Stomach (tissue), 9 donors: Measurements from ENCODE around the gene PLA2G4B. TPM values are rescaled to one million over a fixed set of nuclear protein-coding genes. Genes with fewer than 3 reads are reported as not detected.

Experiments
- DNase-seq, 2 donors: peaks; one replicate each; pipeline versions ENCODE4 v3.0.0 to v3.0.0-alpha.2; 2013 to 2019
- H3K27ac ChIP-seq, 5 donors: fragments of 200-600 bp in 4 of 5; sonication (generic) in 4 of 5; one replicate each; pipeline ENCODE4 v1.5.1; 2013 to 2019; ENCODE audit warnings: mild to moderate bottlenecking in 1 of 5, moderate library complexity in 1 of 5
- H3K27me3 ChIP-seq, 3 donors: fragments of 200-600 bp; sonication (generic); one replicate each; pipeline ENCODE4 v1.5.1; 2017 to 2019; ENCODE audit warnings: mixed run types in 1 of 3
- H3K36me3 ChIP-seq, 4 donors: fragments of 200-600 bp; sonication (generic); 1 replicate in 3 of 4; 2 replicates in 1 of 4; pipeline ENCODE4 v1.5.1; 2016 to 2019
- H3K4me1 ChIP-seq, 4 donors: fragments of 200-600 bp; sonication (generic); one replicate each; pipeline ENCODE4 v1.5.1; 2016 to 2019
- H3K4me3 ChIP-seq, 4 donors: fragments of 200-600 bp; sonication (generic) in 3 of 4; one replicate each; pipeline ENCODE4 v1.5.1; 2016 to 2019; ENCODE audit warnings: mild to moderate bottlenecking in 1 of 4
- H3K9me3 ChIP-seq, 4 donors: fragments of 200-600 bp; sonication (generic); one replicate each; pipeline ENCODE4 v1.5.1; 2016 to 2019
- EP300 ChIP-seq: sonication (generic); formaldehyde crosslinking; IDR thresholded peaks from one replicate; pipeline ENCODE4 v1.6.1; 2017; ENCODE audit warnings: antibody characterized with exemption
- POLR2A ChIP-seq, 4 donors: fragments of 450-650 bp; IDR thresholded peaks; one replicate each; pipeline ENCODE4 v1.6.1; 2016; ENCODE audit warnings: antibody characterized with exemption in 4 of 4, control low read depth in 2 of 4, mild to moderate bottlenecking in 1 of 4, moderate library complexity in 1 of 4
- POLR2AphosphoS5 ChIP-seq, 3 donors: sonication (generic); formaldehyde crosslinking; IDR thresholded peaks; one replicate each; pipeline ENCODE4 v1.6.1; 2016; ENCODE audit warnings: antibody characterized with exemption in 3 of 3
- WGBS, 5 donors: extraction: QIAGEN DNeasy Blood & Tissue Kit in 3 of 5; methylation state at CpG; one replicate each; pipeline versions ENCODE4 v1.1.5 to v1.1.7; 2013 to 2018; 5-methylcytosine and 5-hydroxymethylcytosine counted together
- intact Hi-C: fragments of 100-400 bp; cut with DNase I; formaldehyde crosslinking; loops from one replicate; pipeline ENCODE4 v1.15.1; 2023; ENCODE audit warnings: low total_unique reads
- polyA plus RNA-seq, 3 donors: library from polyadenylated mRNA; stranded (reverse); fragments of 200-250 nt; gene quantifications; one replicate each; pipeline ENCODE4 v1.2.3, GENCODE V29; 2013
- total RNA-seq, 5 donors: library from RNA; depleted of rRNA; stranded (reverse); fragments of >200 nt; gene quantifications; one replicate each; pipeline versions ENCODE4 v1.1.0 to v1.2.3, GENCODE V29; 2014 to 2016
- TF ChIP-seq, protein P1 (sequence below), 7 experiments: fragments of 450-650 bp in 4 of 7; fragments of 200-600 bp in 3 of 7; sonication (generic) in 3 of 7; IDR thresholded peaks; one replicate each; pipeline ENCODE4 v1.5.1; 2016 to 2019; ENCODE audit warnings: antibody characterized with exemption in 7 of 7, control low read depth in 2 of 7, mild to moderate bottlenecking in 1 of 7
- donor health status: healthy with polysubstance abuse.
- donor health status: Bipolar disorder and iron deficiency.
- donor health status: healthy.

PLA2G4B gene
- total and polyA plus RNA-seq, 8 donors, result 2.6 to 71.2 (median 14.0) TPM

GRCh38 chr15:41834096-41834495 is 4.6 kb upstream of the PLA2G4B start:
- intact Hi-C loops, result no loop called here
- H3K36me3 ChIP-seq, result peaks cover 4 to 70% (median 50%) of the 10 kb centered on the region in 4 donors

GRCh38 chr15:41836073-41836472 is 2.6 kb upstream of the PLA2G4B start:
- no peaks in the 10 kb centered on the region for H3K27me3 ChIP-seq
- peaks cover 0 to 30% (median 18%) of the 10 kb centered on the region in 4 donors for H3K4me1 ChIP-seq
- intact Hi-C loops, result no loop called here
- H3K9me3 ChIP-seq, result no peaks in the 10 kb centered on the region
- DNase-seq, result no peak
- H3K27ac ChIP-seq, result no peak overlapping the region
- H3K4me3 ChIP-seq, result no peak overlapping the region
- H3K36me3 ChIP-seq, result peaks cover 11 to 68% (median 56%) of the 10 kb centered on the region in 4 donors
- 73 to 85% (median 82%) methylated on average over 6 of the region's 6 CpGs for WGBS, 5 donors
- no peak for TF ChIP-seq POLR2AphosphoS5 (IDR thresholded peaks at IDR 0.05)
- TF ChIP-seq, protein P1, sequence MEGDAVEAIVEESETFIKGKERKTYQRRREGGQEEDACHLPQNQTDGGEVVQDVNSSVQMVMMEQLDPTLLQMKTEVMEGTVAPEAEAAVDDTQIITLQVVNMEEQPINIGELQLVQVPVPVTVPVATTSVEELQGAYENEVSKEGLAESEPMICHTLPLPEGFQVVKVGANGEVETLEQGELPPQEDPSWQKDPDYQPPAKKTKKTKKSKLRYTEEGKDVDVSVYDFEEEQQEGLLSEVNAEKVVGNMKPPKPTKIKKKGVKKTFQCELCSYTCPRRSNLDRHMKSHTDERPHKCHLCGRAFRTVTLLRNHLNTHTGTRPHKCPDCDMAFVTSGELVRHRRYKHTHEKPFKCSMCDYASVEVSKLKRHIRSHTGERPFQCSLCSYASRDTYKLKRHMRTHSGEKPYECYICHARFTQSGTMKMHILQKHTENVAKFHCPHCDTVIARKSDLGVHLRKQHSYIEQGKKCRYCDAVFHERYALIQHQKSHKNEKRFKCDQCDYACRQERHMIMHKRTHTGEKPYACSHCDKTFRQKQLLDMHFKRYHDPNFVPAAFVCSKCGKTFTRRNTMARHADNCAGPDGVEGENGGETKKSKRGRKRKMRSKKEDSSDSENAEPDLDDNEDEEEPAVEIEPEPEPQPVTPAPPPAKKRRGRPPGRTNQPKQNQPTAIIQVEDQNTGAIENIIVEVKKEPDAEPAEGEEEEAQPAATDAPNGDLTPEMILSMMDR (IDR thresholded peaks at IDR 0.05), result no peak
- no peak for TF ChIP-seq EP300
- TF ChIP-seq POLR2A (IDR thresholded peaks at IDR 0.05), result no peak

More at GRCh38 chr15:41834096-41834495, 4.6 kb upstream of the PLA2G4B start:
- no peak overlapping the region for H3K27ac ChIP-seq
- WGBS, 5 donors, result 88 to 95% (median 94%) methylated on average over 3 of the region's 3 CpGs
- no peak overlapping the region for H3K4me3 ChIP-seq
- H3K9me3 ChIP-seq, result no peaks in the 10 kb centered on the region
- no peak for TF ChIP-seq EP300
- TF ChIP-seq POLR2AphosphoS5 (IDR thresholded peaks at IDR 0.05), result no peak
- no peak for TF ChIP-seq POLR2A (IDR thresholded peaks at IDR 0.05)
- TF ChIP-seq, protein P1 (IDR thresholded peaks at IDR 0.05), result no peak
- no peak for DNase-seq
- H3K4me1 ChIP-seq, result peaks cover 1 to 46% (median 35%) of the 10 kb centered on the region in 4 donors
- no peaks in the 10 kb centered on the region for H3K27me3 ChIP-seq

GRCh38 chr15:41836713-41837454 is 1.8 kb upstream of the PLA2G4B start:
- peaks cover 12 to 68% (median 58%) of the 10 kb centered on the region in 4 donors for H3K36me3 ChIP-seq
- TF ChIP-seq POLR2AphosphoS5 (IDR thresholded peaks at IDR 0.05) (no peak), EP300 (no peak), POLR2A (IDR thresholded peaks at IDR 0.05) (no peak)
- TF ChIP-seq, protein P1 (IDR thresholded peaks at IDR 0.05), result no peak
- WGBS, 5 donors, result 90 to 96% (median 93%) methylated on average over 6 to 23 of the region's 23 CpGs
- H3K4me3 ChIP-seq, result no peak overlapping the region
- no peaks in the 10 kb centered on the region for H3K9me3 ChIP-seq
- no peaks in the 10 kb centered on the region for H3K27me3 ChIP-seq
- H3K4me1 ChIP-seq, result peaks cover 0 to 26% (median 17%) of the 10 kb centered on the region in 4 donors
- H3K27ac ChIP-seq, result no peak overlapping the region
- DNase-seq, result no peak
- intact Hi-C loops, result no loop called here

GRCh38 chr15:41839781-41840491 is 1.3 kb downstream of the PLA2G4B start:
- Histone ChIP-seq H3K4me3 (no peak overlapping the region), H3K27ac (no peak overlapping the region), H3K9me3 (no peaks in the 10 kb centered on the region), H3K36me3 (peaks cover 24 to 79% (median 74%) of the 10 kb centered on the region in 4 donors), H3K27me3 (no peaks in the 10 kb centered on the region), H3K4me1 (peaks cover 0 to 15% (median 11%) of the 10 kb centered on the region in 4 donors)
- DNase-seq, result no peak
- TF ChIP-seq, protein P1 (IDR thresholded peaks at IDR 0.05), result no peak
- TF ChIP-seq POLR2AphosphoS5 (IDR thresholded peaks at IDR 0.05), result no peak
- no peak for TF ChIP-seq EP300
- no peak for TF ChIP-seq POLR2A (IDR thresholded peaks at IDR 0.05)
- WGBS, 5 donors, result 90 to 97% (median 94%) methylated on average over 13 to 16 of the region's 16 CpGs
- intact Hi-C loops, result no loop called here
